Activated CD8-positive, alpha-beta T cell treated with anti-CD3 and anti-CD28 coated beads for 36 hours (primary cell): ENCODE data around the gene MIOX. TPM values are rescaled to one million over a fixed set of nuclear protein-coding genes. Genes with fewer than 3 reads are reported as not detected.

Source experiments
- ATAC-seq: fragments of 200-7000 bp; cut with Tn5 transposase; one replicate; pipeline ENCODE4 v1.10.0; 2021; ENCODE audit warnings: mild to moderate bottlenecking, moderate library complexity
- CTCF ChIA-PET: fragments of 350-600 bp; sonication (Branson Sonifier 250); formaldehyde crosslinking; loops from one replicate; lab custom pipeline; 2021; ENCODE audit warnings: antibody characterized with exemption; lab: Charles Lee
- POLR2A ChIA-PET: fragments of 350-600 bp; sonication (Branson Sonifier 250); formaldehyde crosslinking; loops from one replicate; lab custom pipeline; 2021; ENCODE audit warnings: antibody characterized with exemption; lab: Charles Lee
- DNase-seq: peaks from one replicate; pipeline ENCODE4 v3.0.0-alpha.2; 2020
- H3K27ac Mint-ChIP-seq: one replicate; pipeline ENCODE4 v1.8.0; 2021; ENCODE audit warnings: mild to moderate bottlenecking, mixed read lengths
- H3K27me3 Mint-ChIP-seq: one replicate; pipeline ENCODE4 v1.8.0; 2021; ENCODE audit warnings: mixed read lengths
- H3K36me3 Mint-ChIP-seq: one replicate; pipeline ENCODE4 v1.8.0; 2021; ENCODE audit warnings: low read depth, mixed read lengths
- H3K4me1 Mint-ChIP-seq: one replicate; pipeline ENCODE4 v1.8.0; 2021; ENCODE audit warnings: low read depth, mixed read lengths
- H3K4me3 Mint-ChIP-seq: one replicate; pipeline ENCODE4 v1.8.0; 2021; ENCODE audit warnings: mild to moderate bottlenecking, moderate library complexity, mixed read lengths
- H3K9me3 Mint-ChIP-seq: one replicate; pipeline ENCODE4 v1.8.0; 2021; ENCODE audit warnings: mixed read lengths
- intact Hi-C: fragments of 100-400 bp; cut with micrococcal nuclease; formaldehyde crosslinking; loops from one replicate; pipeline ENCODE4 v1.10.0; 2022
- total RNA-seq, 2 experiments: library from RNA; stranded (reverse); gene quantifications; one replicate each; pipeline ENCODE4 v1.2.3, GENCODE V29; 2021
- TF ChIP-seq, protein P1 (sequence below): fragments of 200-600 bp; IDR thresholded peaks from one replicate; pipeline ENCODE4 v1.8.0; 2022; ENCODE audit warnings: antibody characterized with exemption, mild to moderate bottlenecking

The MIOX gene
- total RNA-seq, 2 experiments from 2014 or later = 0.29 TPM; not detected in 1

DNA sequence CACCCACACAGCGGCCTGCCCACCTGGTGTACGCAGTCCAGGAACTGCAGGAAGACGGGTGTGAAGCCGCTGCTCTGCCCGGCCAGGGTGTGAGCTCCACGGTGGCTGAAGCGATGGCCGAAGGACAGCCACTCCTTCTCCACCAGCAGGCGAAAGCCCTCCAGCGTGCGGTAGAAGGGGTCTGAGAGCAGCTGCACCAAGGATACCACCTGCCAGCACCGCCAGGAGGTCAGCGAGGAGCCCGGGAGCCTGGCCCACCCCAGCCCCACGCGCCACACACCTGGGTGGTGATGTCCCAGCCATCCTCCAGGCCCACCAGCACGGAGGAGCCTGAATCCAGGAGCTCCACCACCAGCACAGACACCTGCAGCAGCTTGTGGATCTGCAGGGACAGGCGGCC is 31.5 kb upstream of the MIOX start:
- Mint-ChIP-seq H3K36me3 (peaks cover 41% of the 10 kb centered on the region), H3K27me3 (no peaks in the 10 kb centered on the region), H3K4me3 (no peak overlapping the region), H3K27ac (no peak overlapping the region), H3K4me1 (peaks cover 14% of the 10 kb centered on the region), H3K9me3 (no peaks in the 10 kb centered on the region)
- intact Hi-C loops = no loop called here
- ChIA-PET CTCF (interaction anchor here (0.8 to 1.5 kb wide), 2 partner anchors 16 to 70 kb away, joined by 3 read pairs; partner anchors contain the start of gene SCO2), POLR2A (interaction anchor here (1.7 kb wide), 1 partner anchor 15 kb away, joined by 3 read pairs; no protein-coding TSS in a partner anchor)
- TF ChIP-seq, protein P1, sequence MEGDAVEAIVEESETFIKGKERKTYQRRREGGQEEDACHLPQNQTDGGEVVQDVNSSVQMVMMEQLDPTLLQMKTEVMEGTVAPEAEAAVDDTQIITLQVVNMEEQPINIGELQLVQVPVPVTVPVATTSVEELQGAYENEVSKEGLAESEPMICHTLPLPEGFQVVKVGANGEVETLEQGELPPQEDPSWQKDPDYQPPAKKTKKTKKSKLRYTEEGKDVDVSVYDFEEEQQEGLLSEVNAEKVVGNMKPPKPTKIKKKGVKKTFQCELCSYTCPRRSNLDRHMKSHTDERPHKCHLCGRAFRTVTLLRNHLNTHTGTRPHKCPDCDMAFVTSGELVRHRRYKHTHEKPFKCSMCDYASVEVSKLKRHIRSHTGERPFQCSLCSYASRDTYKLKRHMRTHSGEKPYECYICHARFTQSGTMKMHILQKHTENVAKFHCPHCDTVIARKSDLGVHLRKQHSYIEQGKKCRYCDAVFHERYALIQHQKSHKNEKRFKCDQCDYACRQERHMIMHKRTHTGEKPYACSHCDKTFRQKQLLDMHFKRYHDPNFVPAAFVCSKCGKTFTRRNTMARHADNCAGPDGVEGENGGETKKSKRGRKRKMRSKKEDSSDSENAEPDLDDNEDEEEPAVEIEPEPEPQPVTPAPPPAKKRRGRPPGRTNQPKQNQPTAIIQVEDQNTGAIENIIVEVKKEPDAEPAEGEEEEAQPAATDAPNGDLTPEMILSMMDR = no peak
- DNase-seq (no peak), ATAC-seq (no peak)

DNA sequence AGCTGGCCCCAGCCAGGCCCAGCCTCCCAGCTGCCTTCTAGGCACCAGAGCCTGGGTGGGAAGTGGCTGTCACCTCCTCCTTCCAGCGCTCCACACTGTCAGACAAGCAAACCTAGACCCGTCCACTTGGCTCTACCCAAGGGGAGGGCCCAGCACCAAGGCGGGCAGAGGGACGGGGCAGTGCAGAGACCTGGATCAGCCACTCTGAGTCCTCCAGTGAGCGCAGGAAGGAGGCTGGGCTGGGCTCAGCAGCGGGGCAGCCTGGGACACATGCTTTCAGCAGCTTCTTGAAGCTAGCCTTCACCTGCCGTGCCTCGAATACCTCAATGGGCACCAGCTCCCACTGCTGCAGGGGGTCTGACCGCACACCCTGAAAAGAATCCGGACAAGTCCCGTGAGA is 30.6 kb upstream of the MIOX start:
- H3K9me3 Mint-ChIP-seq = no peaks in the 10 kb centered on the region
- no peaks in the 10 kb centered on the region for H3K27me3 Mint-ChIP-seq
- H3K27ac Mint-ChIP-seq = no peak overlapping the region
- H3K36me3 Mint-ChIP-seq = peaks cover 41% of the 10 kb centered on the region
- H3K4me3 Mint-ChIP-seq = no peak overlapping the region
- ATAC-seq (no peak), DNase-seq (no peak)
- intact Hi-C loops = no loop called here
- CTCF ChIA-PET = interaction anchor here (0.8 to 2.1 kb wide), 5 partner anchors 13 to 69 kb away, joined by 3 to 6 read pairs (median 3); partner anchors contain the start of gene SCO2
- TF ChIP-seq, protein P1 = no peak
- peaks cover 14% of the 10 kb centered on the region for H3K4me1 Mint-ChIP-seq
- POLR2A ChIA-PET = interaction anchor here (1.7 kb wide), 1 partner anchor 14 kb away, joined by 3 read pairs; no protein-coding TSS in a partner anchor

DNA sequence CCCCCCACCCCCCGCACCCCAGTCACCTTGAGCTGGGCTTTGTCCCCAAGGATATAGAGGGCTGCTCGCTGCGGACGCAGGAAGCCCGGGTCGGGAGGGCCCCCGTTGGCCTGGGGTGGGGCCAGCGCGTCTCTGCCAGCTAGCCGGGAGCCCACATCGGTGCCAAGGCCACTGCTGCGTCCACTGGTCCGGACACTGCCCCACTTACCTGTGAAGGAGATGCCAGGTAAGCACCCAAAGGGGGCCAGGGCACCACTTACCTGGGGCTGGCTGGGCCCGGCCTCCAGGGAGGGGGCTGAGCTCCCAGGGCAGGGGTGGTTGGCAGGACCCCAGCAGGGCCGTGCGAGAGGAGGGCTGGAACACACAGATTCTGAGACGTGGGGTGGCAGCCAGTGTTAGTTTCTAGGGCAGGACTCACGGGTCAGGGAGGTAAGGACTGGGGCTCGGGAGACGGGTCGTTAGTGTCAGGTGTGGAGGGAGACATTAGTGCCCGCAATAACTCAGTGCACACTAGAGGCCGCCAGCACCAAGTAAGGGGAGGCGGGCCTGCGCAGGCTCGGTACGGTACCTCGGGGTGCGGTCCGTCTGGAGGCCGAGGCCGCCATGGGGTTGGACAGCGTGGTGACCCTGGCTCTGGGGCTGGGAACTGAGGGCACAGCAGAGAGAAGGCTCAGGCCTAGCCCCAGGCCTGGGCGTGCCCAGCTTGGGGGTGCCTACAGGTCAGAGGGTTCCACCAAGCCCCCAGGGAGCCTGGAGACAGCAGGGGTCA is 30.0 kb upstream of the MIOX start:
- intact Hi-C loops = no loop called here
- Mint-ChIP-seq H3K27me3 (no peaks in the 10 kb centered on the region), H3K9me3 (no peaks in the 10 kb centered on the region), H3K4me3 (no peak overlapping the region), H3K36me3 (peaks cover 37% of the 10 kb centered on the region), H3K27ac (no peak overlapping the region), H3K4me1 (peaks cover 14% of the 10 kb centered on the region)
- DNase-seq (peak; percentile 32), ATAC-seq (peak; percentile 46)
- POLR2A ChIA-PET = interaction anchor here (1.7 kb wide), 1 partner anchor 13 kb away, joined by 3 read pairs; no protein-coding TSS in a partner anchor
- CTCF ChIA-PET = interaction anchor here (0.8 to 2.1 kb wide), 6 partner anchors 10 to 69 kb away, joined by 3 to 6 read pairs (median 3); partner anchors contain the start of gene SCO2
- TF ChIP-seq, protein P1 = peak; percentile 37

DNA sequence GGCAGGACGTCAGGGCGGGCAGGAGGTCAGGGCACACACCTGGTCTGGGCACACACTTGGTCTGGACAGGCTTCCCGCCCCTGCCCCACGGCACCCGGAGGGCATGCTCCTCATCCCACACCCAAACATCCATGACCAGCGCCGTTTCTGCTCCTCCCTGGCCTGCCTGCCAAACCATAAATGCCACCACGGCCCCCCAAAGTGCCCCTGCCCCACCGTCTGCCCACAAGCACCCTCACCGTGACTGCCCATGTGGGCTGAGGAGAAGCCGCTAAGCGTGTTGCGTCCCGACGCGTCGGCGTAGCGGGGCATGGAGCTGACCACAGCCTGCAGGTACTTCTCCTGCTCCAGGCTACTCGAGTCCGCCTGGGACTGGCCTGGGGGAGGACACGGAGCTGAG is 27.6 kb upstream of the MIOX start:
- Mint-ChIP-seq H3K27me3 (no peaks in the 10 kb centered on the region), H3K36me3 (peaks cover 31% of the 10 kb centered on the region)
- CTCF ChIA-PET = interaction anchor here (0.9 to 1.1 kb wide), 2 partner anchors 13 to 15 kb away, joined by 3 read pairs; no protein-coding TSS in a partner anchor

More for the DNA sequence above, 27.6 kb upstream of the MIOX start:
- H3K9me3 Mint-ChIP-seq = no peaks in the 10 kb centered on the region
- DNase-seq (no peak), ATAC-seq (no peak)
- intact Hi-C loops = no loop called here
- H3K4me1 Mint-ChIP-seq = peaks cover 3% of the 10 kb centered on the region
- POLR2A ChIA-PET = interaction anchor here (0.6 to 1.2 kb wide), 2 partner anchors 11 to 33 kb away, joined by 3 to 6 read pairs; no protein-coding TSS in a partner anchor
- no peak overlapping the region for H3K27ac Mint-ChIP-seq
- no peak overlapping the region for H3K4me3 Mint-ChIP-seq
- TF ChIP-seq, protein P1 = no peak
